Motor neuron (in vitro differentiated cells): ENCODE data around the gene IST1. TPM values are rescaled to one million over a fixed set of nuclear protein-coding genes. Genes with fewer than 3 reads are reported as not detected.

Source experiments
- ATAC-seq, 8 experiments: fragments of 200-7000 bp; cut with Tn5 transposase; replicated peaks in 6 of 8; 2 replicates each; pipeline ENCODE4 v1.8.0; 2021; ENCODE audit warnings: mild to moderate bottlenecking in 8 of 8, moderate library complexity in 8 of 8
- H3K27ac ChIP-seq, 2 donors: fragments of 250-450 bp; sonication (Bioruptor Pico); 2 replicates each; pipeline ENCODE4 v1.9.0; 2021; ENCODE audit warnings: antibody characterized with exemption in 2 of 2, mild to moderate bottlenecking in 2 of 2, moderate library complexity in 1 of 2
- H3K4me1 ChIP-seq, 2 donors: fragments of 250-450 bp; sonication (Bioruptor Pico); replicated peaks in 1 of 2; 2 replicates each; pipeline ENCODE4 v1.6.1; 2021; ENCODE audit warnings: antibody characterized with exemption in 2 of 2, mild to moderate bottlenecking in 2 of 2, moderate library complexity in 1 of 2
- H3K4me3 ChIP-seq, 5 donors: fragments of 250-450 bp; sonication (Bioruptor Pico); 2 replicates each; pipeline ENCODE4 v1.9.0; 2021; ENCODE audit warnings: antibody characterized with exemption in 5 of 5, mild to moderate bottlenecking in 5 of 5, moderate library complexity in 4 of 5
- WGBS, 10 experiments: fragments of 450-650 bp; shearing (Covaris generic); methylation state at CpG; one replicate each; pipeline ENCODE4 v1.0.0; 2022; 5-methylcytosine and 5-hydroxymethylcytosine counted together
- in situ Hi-C, 9 experiments: fragments of 400-800 bp; cut with MboI; loops; one replicate each; pipeline ENCODE4 v1.15.0; 2021; ENCODE audit warnings: low sequenced_read_pairs in 9 of 9, low pct_unique_long_range_greater_than_20kb in 2 of 9; ENCODE audit not compliant: unreplicated experiment in 9 of 9
- total RNA-seq, 8 experiments: library from RNA; unstranded; fragments of 300-600 nt; gene quantifications; 2 replicates each; pipeline versions ENCODE4 v1.2.3 to v1.2.4, GENCODE V29; 2022

IST1 gene
- total RNA-seq, 8 experiments from 2014 or later = 115 to 205 (median 148) TPM

- WGBS, 10 experiments = 84 to 100% (median 95%) methylated on average over 1 to 5 of the region's 5 CpGs
- no peak for ATAC-seq
- Histone ChIP-seq H3K4me1 (peaks cover 0 to 5% of the 10 kb centered on the region in 2 donors), H3K4me3 (no peak overlapping the region), H3K27ac (no peak overlapping the region)
- in situ Hi-C loops = no loop called here
Measured at GRCh38 chr16:71930013-71930563, 34.8 kb downstream of the IST1 start.

DNA sequence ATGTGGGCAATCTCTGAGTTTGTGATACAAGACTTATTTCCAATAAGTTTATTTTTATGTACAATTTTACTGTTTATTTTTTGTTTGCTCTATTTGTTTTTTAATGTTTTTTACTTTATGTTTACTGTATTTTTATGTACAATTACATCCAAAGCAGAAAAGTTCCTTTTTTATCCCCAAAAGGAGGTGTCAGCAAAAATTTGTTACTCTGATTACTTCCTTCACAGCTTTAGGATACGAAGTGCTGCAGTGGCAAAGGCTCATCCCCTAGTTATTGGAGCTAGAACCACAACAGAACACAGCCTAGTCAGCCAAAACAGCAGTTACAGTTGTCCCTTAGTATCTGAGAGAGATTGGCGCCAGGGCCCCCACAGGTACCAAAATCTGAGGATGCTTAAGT is 35.7 kb downstream of the IST1 start:
- in situ Hi-C loops = no loop called here
- ATAC-seq = no peak
- Histone ChIP-seq H3K4me3 (no peak overlapping the region), H3K27ac (no peak overlapping the region), H3K4me1 (peaks cover 0 to 5% of the 10 kb centered on the region in 2 donors)
- WGBS, 10 experiments = 67 to 100% (median 90%) methylated on average over 1 to 2 of the region's 2 CpGs; no CpG with 5 or more reads in 2 of the 10 experiments

DNA sequence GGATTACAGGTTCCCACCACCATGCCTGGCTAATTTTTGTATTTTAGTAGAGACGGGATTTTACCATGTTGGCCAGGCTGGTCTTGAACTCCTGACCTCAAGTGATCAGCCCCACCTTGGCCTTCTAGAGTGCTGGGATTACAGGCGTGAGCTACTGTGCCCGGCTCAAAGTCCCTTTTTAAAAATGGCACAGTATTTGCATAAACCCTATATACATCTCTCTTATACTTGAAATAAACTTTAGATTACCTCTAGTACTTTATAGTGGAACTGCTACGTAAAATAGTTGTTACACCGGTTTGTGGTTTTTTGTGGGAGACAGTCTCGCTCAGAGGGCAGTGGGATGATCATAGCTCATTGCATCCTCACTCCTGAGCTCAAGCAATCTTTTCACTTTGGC is 36.3 kb downstream of the IST1 start:
- 73 to 96% (median 90%) methylated on average over 2 to 5 of the region's 6 CpGs; no CpG with 5 or more reads in 3 of the 10 experiments for WGBS, 10 experiments
- no peak for ATAC-seq

DNA sequence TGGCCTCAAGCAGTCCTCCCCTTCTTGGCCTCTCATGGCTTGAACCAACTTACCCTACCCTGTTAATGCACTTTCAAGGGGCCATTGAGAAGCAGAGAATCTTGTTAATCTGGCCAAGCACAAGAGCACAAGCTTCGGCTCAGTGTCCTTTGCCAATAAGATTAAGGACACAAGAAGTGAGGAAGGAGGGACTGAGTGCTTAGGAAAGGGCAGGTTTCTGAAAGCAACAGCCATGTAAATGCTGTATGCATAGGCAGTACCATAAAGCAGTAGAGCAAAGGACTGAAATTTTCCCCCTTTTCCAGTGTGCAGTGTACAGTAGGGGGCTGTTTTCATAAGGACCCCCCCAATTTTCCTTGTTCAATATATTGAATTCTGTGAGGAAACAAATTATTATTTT is 37.7 kb downstream of the IST1 start:
- Histone ChIP-seq H3K27ac (no peak overlapping the region), H3K4me3 (no peak overlapping the region), H3K4me1 (peaks cover 0 to 5% of the 10 kb centered on the region in 2 donors)
- in situ Hi-C loops = no loop called here
- WGBS, 10 experiments = 75 to 100% (median 100%) methylated on average over 1 of the region's 1 CpG; no CpG with 5 or more reads in 5 of the 10 experiments
- ATAC-seq = no peak

More for the DNA sequence above, 36.3 kb downstream of the IST1 start:
- H3K27ac ChIP-seq = no peak overlapping the region
- H3K4me3 ChIP-seq = no peak overlapping the region
- in situ Hi-C loops = no loop called here
- H3K4me1 ChIP-seq = peaks cover 0 to 5% of the 10 kb centered on the region in 2 donors

GRCh38 chr16:71933913-71934695 is 38.8 kb downstream of the IST1 start:
- peak in 6 of 8 experiments; percentile 26 to 82 (median 58) for ATAC-seq
- no peak overlapping the region for H3K4me3 ChIP-seq
- in situ Hi-C loops = no loop called here
- H3K4me1 ChIP-seq = peaks cover 0 to 5% of the 10 kb centered on the region in 2 donors
- WGBS, 10 experiments = 70 to 100% (median 86%) methylated on average over 1 to 8 of the region's 11 CpGs; no CpG with 5 or more reads in 1 of the 10 experiments
- H3K27ac ChIP-seq = no peak overlapping the region

- Histone ChIP-seq H3K4me1 (peaks cover 0 to 5% of the 10 kb centered on the region in 2 donors), H3K27ac (no peak overlapping the region), H3K4me3 (no peak overlapping the region)
- WGBS, 10 experiments = 58 to 100% (median 100%) methylated on average over 1 to 6 of the region's 10 CpGs; no CpG with 5 or more reads in 3 of the 10 experiments
- in situ Hi-C loops = no loop called here
- ATAC-seq = peak in 1 of 8 experiments; percentile 13
Measured at GRCh38 chr16:71937868-71938510, 42.7 kb downstream of the IST1 start.

GRCh38 chr16:71943887-71944286 is 48.6 kb downstream of the IST1 start:
- in situ Hi-C loops = no loop called here
- no peak for ATAC-seq
- WGBS, 10 experiments = 6 to 83% (median 66%) methylated on average over 1 to 2 of the region's 2 CpGs
- Histone ChIP-seq H3K27ac (no peak overlapping the region), H3K4me1 (no peaks in the 10 kb centered on the region), H3K4me3 (no peak overlapping the region)

DNA sequence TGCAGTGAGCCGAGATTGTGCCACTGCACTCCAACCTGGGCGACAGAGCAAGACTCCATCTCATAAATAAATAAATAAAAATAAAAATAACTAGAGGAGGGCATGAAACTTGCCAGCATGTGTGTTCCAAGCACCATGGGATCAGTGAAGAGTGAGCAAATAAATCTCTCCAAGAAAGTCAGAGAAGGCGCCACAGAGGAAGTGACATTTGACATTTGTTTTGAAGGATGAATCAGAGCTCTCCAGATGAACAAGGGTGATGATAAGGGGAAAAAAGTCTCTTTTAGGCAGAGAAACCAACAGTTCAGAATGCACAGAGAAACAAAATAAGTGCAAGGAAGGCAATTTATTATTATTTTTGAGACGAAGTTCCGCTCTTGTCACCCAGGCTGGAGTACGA is 50.3 kb downstream of the IST1 start:
- WGBS, 10 experiments = 29 to 85% (median 69%) methylated on average over 1 to 6 of the region's 6 CpGs
- no peak for ATAC-seq
- Histone ChIP-seq H3K4me3 (no peak overlapping the region), H3K27ac (no peak overlapping the region), H3K4me1 (no peaks in the 10 kb centered on the region)
- in situ Hi-C loops = no loop called here

DNA sequence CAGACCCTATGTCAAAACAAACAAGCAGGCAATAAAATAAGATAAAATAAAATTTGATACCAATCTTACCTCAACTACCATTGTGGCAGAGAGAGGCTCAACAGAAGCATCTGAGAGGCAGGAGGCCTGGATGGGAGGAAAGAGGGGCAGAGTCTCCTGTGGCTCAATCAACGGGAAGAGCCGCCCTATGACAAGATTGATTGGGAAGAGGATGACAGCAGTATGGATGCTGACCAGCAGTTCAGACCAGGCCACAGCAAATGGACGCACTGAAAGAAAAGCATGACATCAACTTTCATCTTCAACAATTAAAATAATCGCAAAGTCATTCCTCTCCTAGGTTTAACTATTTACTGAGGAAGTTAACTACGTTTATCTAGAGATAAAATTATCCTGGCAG is 57.5 kb downstream of the IST1 start:
- in situ Hi-C loops = no loop called here
- no peak overlapping the region for H3K4me3 ChIP-seq
- H3K4me1 ChIP-seq = no peaks in the 10 kb centered on the region
- no peak overlapping the region for H3K27ac ChIP-seq
- ATAC-seq = peak in 5 of 8 experiments; percentile 66 to 92 (median 81)
- 40 to 83% (median 61%) methylated on average over 1 to 4 of the region's 5 CpGs; no CpG with 5 or more reads in 2 of the 10 experiments for WGBS, 10 experiments

GRCh38 chr16:71954180-71954579 is 58.8 kb downstream of the IST1 start:
- ATAC-seq = no peak
- no peak overlapping the region for H3K27ac ChIP-seq
- H3K4me3 ChIP-seq = no peak overlapping the region
- no peaks in the 10 kb centered on the region for H3K4me1 ChIP-seq
- 0 to 98% (median 73%) methylated on average over 1 to 5 of the region's 5 CpGs for WGBS, 10 experiments
- in situ Hi-C loops = no loop called here

GRCh38 chr16:71954699-71955195 is 59.4 kb downstream of the IST1 start:
- H3K4me1 ChIP-seq = no peaks in the 10 kb centered on the region
- no peak for ATAC-seq
- H3K27ac ChIP-seq = no peak overlapping the region
- in situ Hi-C loops = no loop called here
- H3K4me3 ChIP-seq = no peak overlapping the region

- no peak overlapping the region for H3K27ac ChIP-seq
- in situ Hi-C loops = no loop called here
- ATAC-seq = no peak
- no peak overlapping the region for H3K4me3 ChIP-seq
- H3K4me1 ChIP-seq = no peaks in the 10 kb centered on the region
- WGBS, 10 experiments = 11 to 90% (median 67%) methylated on average over 1 to 3 of the region's 3 CpGs; no CpG with 5 or more reads in 1 of the 10 experiments
Measured at GRCh38 chr16:71956486-71956885, 61.2 kb downstream of the IST1 start.
